Measurements from ENCODE around the gene DENND1A. TPM values are rescaled to one million over a fixed set of nuclear protein-coding genes. Genes with fewer than 3 reads are reported as not detected.

The DENND1A gene
- total RNA-seq, 1 donor from 2014 or later, result 11.3 TPM

DNA sequence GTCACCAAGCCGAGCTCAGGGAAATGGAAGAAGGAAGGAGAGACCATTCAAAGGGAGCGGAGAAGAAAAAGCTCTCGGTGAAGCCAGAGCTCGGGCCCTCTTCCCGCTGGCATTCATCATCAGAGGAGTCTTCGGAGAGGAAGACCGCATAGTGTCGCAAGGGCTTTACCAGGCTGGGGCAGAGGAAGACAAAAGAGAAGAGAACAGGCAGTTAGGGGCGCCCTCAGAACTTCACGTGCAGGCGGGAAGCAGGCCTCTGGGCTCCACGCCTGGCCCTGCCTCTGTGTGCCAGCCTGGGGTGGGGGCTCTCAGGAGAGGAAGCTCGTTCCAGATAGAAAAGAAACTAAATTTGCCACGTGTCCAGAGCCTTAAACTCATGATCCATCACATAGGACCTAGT is 542.2 kb downstream of the DENND1A start:
- no peak for DNase-seq

DNA sequence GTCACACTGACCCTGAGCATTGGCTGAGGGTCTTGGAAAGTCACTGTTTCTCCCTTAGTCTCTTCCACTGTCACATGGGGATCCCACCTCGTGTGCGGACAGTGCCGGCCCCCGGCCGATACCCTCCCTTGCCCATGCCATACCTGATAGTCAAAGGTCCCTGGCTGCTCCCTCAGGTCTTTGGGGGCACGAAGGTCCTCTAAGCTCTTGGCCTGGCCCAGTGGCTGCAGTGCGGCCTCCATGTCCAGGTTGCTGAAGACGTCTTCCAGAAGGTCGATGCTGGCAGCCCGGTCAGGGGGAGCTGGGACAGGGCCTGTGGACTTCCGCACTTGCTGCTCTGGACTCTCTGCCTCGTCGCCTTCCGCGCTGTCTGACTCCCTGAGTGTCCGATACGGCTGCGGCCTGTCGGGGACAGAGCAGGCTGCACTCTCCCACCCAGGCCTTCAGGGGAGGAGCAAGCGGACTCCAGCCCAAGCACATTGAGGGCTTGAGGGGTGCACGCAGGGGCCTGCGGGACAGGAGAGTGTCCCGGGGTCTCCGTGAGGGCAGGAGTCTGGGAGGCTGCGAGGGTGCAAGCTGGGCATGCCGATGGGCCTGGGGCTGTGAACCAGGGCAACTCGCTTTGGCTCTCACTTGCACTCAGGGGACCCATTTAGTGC is 546.3 kb downstream of the DENND1A start:
- no peak for DNase-seq

DNA sequence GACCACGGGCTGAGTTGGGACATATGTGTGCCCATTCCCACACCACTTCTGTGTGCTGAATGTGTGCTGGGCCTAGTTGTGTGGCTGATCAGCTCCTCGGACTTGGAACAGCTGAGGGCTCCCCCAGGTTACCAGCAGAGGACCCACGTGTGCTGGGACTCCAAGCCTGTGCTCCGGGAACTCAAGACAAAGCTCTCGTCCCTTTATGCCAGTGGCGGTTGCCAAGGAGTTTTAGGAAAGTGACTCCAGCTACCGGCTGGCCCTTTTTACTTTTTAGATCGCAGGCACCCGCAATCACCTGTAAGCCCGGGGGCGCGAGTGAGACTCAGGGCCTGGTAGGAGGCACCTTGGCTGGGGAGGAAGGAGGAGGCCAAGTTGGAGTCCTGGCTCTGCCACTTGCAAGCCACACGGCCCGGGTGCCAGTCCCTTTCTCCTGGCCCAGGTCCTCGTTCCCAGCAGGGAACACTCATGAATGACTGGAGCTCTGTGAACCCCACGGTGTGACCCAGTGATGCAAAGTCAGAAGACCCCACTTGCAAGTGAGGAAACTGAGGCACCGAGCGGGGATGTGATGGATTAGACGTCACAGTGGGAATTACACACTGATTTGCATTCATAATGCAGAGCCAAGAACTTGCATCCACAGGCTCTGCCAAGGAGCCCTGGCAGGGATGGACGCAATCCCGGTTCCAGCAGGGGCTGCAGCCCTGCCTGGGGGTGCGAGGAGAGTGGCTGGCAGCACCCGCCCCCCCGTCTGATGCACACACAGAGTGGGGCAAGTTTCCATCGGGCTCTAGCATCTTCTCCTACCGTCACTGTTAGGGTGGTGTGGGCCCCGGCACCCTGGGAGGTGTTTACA is 547.0 kb downstream of the DENND1A start:
- DNase-seq, result no peak

DNA sequence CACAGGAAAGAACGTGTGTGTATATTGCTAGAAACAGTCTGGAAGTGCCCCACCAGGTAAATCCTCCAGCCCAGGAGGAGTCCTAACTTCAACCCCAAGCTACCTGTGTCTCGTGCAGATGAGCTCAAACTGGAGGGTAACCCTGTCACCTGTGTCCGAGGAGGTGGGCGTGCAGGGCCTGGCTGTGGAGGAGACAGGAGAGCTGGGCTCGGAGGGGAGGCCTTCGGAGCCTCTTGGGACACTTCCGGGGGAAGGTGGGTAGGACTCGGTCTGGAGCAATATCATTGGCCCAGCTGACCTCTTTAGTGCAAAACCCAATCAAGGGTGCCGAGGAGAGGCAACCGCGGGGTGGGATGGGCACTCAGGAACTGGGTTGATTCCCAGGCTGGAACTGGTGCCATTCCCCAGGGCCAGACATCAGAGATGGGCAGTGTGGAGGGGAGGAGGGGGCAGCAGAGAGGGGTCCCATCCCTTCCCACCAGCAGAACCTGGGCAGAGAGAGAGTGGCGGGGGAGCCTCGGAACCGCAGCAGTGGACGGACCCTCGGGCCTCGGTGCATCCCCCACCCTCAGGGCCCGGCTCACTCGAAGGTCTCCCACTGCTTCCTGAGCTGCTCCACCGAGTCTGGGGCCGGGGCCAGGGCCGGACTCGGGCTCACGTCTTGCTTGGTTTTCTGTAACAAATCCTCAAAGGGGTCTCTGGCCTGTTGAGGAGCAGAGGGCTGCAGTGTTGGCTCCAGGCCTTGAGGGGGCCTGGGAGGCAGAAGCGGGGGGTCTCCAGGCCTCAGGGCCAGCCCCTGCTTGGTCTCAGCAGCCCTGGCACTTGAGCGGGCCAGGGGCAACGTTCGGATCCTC is 548.8 kb downstream of the DENND1A start:
- no peak for DNase-seq

DNA sequence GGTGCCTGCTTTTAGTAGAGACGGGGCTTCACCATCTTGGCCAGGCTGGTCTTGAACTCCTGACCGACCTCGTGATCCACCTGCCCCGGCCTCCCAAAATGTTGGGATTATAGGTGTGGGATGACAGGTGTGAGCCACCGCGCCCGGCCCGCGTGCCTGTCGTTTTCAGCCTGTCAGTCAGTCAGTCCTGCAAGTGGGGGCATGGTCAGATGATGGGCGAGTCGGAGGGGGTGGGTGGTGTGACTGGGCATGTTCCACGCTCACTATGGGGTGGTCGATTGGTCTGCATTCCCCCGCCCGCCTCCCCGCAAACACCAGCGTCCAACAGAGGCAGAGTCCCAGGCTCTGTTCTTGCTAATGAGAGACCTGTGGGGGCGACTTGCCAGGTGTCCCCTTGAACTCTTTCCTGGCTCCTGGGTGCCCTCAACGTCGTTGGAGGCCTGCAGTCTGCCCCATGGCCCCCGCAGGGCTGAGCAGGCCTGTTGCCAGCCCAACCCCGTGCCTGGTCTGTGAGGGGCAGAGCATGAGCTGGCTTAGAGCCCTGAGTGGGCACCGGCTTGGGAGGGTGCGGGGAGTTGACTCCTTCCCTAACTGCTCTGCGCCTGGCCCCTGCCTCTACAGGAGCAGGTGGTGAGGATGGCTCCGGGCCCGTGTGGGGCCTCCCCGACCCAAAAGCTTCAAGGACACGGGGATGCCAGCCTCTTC is 550.8 kb downstream of the DENND1A start:
- DNase-seq, result no peak

DNA sequence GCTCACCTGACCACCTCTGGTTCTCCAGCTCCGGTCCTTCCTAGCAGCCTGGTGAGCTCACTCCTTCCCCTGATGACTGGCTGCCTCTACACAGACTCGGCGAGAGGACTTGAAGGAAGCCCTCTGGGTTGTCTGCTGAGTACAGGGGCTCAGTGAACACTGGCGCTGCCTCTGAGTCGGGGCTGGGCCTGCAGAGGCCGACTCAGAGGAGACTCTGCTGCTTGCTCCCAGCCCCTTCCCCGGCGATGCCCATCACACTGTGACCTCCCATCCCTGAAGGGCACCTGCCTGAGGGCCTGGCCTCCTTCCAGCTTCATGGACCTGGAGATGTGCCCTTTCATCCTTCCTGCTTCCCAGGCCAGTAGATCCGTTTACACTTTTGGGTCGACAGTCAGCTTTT is 551.9 kb downstream of the DENND1A start:
- no peak for DNase-seq

DNA sequence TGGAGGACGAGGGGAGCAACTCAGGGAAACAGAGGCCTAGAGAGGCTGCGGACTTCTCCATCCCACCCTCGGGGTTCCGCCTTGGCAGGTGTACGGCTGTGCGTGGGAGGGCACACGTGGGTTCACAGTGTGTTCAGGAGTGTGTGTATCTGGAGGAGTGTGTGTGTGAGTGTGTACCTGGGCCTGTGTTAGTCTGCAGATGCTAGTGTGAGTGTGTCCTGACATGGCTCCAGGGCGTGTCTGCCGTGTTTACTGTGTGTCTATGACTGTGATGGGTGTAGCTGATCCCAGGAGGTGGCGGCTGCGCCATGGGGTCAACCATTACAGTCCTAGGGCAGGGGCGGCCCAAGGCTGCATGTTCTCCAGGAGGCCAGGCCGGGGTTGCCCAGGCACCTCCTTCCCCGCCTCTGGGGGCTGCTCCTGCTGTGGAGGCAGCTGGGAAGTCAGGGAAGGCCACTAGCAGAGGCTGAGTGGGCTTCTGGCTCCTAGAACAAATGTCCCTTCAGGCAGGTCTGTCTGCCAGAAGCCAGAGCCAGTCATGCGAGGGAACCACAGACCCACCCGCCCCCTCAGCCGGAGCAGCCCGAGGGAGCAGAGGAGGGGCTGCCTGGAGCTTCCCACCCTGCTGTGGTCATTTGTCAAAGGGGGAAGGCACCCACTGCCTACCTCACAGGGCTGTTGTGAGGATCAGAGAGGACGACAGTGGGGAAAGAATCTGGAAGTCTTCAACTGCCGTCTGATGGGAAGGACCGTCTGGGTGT is 552.5 kb downstream of the DENND1A start:
- DNase-seq, result no peak

DNA sequence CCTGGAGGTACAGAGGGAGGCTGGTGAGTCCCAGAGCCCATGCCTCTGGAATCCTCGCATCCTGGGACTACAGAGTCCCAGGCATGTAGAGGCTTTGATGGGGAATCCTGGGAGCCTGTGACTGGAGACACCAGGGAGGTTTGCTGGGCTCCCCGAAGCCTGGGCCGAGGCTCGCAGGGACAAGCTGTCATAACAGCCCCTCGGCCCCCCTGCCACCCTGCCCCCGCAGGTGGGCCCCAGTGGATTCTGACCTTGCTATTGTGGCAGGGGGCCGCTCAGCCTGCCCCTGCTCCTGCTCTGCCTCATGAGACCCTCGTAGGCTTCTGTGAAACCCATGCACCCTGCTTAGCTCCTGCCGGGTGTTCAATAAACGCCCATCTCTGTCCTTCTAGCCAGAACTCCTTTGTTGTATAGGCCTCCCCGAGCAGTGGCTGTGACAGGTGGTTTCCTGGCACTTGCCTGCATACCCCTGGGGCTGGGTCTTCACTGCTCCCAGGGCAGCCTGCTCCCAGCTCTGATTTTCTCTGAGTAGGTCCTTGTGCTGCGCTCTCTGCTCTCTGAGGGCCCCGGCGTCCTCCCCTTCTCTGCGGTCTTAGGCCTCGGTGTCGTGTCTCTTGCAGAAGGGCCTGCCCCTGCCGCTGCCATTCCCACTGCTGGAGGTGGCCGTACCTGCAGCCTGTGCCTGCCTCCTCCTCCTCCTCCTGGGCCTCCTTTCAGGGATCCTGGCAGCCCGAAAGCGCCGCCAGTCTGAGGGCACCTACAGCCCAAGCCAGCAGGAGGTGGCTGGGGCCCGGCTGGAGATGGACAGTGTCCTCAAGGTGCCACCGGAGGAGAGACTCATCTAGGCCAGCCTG is 553.5 kb downstream of the DENND1A start:
- DNase-seq, result no peak

DNA sequence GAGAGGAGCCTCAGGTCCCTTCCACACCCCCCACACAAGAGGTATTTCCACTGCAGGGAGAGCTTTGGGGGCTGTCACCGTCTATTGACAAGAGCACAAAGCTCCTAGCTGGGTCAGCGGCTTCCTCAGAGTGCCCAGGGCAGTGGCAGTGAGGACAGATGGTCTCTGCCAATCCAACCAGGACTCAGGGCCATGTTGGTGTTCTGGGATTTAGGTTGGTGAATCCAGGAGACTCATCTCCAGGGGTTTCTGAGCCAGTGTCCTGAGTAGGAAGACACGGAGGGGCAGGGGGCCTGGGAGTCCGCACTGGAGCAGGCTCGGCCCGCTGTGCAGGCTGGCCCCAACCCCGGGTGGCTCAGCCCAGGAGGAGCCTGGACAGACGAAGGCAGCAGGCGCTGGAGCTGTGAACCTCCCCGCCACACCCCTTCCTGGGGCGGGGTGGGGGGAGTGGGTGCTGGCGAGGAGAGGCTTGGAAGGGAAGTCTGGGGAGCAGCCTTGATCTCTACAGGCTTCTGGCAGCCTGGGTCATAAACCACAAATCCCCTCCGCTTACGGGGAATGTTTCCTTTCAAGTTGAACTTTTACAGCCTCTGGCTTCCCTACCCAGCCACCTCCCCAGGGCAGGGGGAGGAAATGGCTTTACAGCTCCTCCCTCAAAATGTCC is 554.3 kb downstream of the DENND1A start:
- no peak for DNase-seq

DNA sequence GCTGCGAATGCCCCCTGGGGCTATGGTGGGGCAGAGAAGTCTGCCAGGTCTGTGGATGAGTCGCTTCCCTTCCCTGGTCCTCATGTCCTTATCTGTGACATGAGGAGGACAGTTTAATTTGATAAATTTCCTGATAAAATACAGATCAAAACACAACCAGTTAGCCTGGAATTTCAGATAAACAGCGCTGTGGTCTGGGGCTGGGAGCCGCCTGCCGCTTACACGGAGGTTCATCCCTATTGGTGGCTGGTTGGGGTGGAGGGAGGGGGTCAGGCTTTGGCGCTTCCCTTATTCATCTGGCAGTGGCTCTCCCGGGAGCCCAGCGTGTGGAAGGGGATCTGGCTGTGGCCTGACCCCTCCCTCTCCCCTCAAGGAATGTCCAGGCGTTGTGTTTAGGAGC is 556.0 kb downstream of the DENND1A start:
- no peak for DNase-seq

DNA sequence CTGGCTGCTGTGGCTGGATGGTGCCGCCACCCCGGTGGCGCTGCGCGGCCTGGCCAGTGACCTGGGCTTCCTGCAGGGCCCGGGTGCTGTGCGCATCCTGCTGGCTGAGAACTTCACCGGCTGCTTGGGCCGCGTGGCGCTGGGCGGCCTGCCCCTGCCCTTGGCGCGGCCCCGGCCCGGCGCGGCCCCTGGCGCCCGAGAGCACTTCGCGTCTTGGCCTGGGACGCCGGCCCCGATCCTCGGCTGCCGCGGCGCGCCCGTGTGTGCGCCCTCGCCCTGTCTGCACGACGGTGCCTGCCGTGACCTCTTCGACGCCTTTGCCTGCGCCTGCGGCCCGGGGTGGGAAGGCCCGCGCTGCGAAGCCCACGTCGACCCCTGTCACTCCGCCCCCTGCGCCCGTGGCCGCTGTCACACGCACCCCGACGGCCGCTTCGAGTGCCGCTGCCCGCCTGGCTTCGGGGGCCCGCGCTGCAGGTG is 556.4 kb downstream of the DENND1A start:
- DNase-seq, result no peak

DNA sequence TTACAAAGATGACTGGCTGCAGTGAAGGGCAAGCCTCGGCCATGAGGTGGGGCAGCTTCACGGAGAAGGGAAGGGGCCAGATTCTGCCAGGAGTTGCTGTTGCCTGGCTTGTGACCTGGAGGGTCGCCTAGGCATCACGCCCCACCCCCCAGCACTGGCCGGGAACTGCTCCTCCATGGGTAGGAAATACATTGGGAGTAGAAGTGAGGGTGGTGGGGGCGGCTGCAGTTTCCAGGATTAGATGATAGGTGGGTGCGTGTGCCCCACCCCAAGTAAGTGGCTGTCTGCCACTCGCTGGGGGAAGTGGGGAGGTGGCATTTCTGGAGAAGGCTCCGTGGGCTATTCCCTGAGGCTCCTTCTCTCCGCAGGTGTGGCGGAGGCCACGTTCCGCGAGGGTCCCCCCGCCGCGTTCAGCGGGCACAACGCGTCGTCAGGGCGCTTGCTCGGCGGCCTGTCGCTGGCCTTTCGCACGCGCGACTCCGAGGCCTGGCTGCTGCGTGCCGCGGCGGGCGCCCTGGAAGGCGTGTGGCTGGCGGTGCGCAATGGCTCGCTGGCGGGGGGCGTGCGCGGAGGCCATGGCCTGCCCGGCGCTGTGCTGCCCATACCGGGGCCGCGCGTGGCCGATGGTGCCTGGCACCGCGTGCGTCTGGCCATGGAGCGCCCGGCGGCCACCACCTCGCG is 557.0 kb downstream of the DENND1A start:
- DNase-seq, result no peak

DNA sequence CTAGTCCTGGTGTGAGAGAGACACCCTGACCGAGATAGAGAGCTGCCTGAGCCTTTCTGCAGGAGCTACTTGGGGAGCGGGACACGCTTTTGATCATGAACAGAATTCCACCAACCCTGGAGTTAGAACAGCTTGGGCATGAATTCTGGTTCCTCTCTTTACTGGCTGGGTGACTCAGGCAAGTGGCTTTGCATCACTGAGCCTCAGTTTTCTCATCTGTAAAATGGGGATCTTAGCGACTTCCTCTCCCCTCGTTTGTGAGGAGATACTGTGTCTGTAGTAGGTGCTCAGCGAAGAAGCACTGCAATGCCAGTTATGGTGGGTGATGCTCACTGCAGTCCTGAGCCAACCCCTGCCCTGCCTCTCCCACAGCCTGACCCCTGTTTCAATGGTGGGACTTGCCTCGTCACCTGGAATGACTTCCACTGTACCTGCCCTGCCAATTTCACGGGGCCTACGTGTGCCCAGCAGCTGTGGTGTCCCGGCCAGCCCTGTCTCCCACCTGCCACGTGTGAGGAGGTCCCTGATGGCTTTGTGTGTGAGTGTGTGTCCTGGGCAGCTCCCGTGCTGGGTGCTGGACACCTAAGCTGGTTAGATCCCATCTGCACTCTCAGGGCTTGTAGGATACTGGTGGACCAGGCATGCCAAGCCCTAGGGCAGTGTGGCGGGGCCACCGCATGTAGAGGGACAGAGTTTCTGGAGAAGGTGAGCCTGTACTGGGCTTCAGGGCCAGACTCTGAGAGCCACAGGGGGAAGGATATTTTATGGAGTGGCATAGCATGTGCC is 557.9 kb downstream of the DENND1A start:
- DNase-seq, result no peak

DNA sequence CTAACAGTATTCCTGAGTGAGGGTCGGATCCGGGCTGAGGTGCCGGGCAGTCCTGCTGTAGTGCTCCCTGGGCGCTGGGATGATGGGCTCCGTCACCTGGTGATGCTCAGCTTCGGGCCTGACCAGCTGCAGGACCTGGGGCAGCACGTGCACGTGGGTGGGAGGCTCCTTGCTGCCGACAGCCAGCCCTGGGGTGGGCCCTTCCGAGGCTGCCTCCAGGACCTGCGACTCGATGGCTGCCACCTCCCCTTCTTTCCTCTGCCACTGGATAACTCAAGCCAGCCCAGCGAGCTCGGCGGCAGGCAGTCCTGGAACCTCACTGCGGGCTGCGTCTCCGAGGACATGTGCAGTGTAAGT is 558.7 kb downstream of the DENND1A start:
- no peak for DNase-seq

DNA sequence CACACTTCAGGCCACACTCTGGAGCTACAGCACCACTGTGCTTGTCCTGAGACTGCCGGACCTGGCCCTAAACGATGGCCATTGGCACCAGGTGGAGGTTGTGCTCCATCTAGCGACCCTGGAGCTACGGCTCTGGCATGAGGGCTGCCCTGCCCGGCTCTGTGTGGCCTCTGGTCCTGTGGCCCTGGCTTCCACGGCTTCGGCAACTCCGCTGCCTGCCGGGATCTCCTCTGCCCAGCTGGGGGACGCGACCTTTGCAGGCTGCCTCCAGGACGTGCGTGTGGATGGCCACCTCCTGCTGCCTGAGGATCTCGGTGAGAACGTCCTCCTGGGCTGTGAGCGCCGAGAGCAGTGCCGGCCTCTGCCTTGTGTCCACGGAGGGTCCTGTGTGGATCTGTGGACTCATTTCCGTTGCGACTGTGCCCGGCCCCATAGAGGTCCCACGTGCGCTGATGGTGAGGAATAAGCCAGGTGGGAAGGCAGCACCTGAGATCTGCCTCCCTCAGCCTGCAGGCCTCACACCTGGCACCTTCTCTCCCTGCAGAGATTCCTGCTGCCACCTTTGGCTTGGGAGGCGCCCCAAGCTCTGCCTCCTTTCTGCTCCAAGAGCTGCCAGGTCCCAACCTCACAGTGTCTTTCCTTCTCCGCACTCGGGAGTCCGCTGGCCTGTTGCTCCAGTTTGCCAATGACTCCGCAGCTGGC is 559.2 kb downstream of the DENND1A start:
- no peak for DNase-seq

DNA sequence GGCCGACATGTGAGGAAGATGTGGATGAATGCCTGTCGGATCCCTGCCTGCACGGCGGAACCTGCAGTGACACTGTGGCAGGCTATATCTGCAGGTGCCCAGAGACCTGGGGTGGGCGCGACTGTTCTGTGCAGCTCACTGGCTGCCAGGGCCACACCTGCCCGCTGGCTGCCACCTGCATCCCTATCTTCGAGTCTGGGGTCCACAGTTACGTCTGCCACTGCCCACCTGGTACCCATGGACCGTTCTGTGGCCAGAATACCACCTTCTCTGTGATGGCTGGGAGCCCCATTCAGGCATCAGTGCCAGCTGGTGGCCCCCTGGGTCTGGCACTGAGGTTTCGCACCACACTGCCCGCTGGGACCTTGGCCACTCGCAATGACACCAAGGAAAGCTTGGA is 559.8 kb downstream of the DENND1A start:
- no peak for DNase-seq

DNA sequence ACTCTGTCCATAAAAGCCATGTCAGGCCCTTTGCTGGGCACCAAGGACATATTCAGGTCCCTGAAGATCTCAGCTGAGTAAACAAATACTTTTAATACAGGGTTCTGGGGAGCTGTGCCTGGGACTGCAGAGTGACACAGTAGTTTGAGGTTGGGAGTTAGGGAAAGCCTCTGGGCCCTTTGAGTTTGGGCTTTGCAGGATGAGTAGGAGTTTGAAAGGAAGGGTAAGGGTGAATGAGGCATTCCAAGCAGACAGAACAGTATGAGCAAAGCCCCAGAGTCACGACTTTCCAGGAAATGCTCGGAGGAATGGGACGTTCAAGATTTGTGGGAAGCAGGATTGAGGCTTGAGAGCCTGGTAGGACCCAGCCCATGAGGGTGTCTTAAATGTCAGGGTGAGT is 560.6 kb downstream of the DENND1A start:
- DNase-seq, result no peak

All from skin of body (tissue), 2 donors.